C4-2B (cell line): ENCODE results near the gene SMIM14.
"Not testable (repeated sequence)": the region's sequence is repeated elsewhere in the genome, so short reads cannot be mapped to it uniquely, and the experiment has no call there.

Source experiments
- H3K27ac ChIP-seq: fragments of 450-650 bp; 2 replicates; pipeline ENCODE4 v1.5.1; 2017
- CTCF ChIP-seq: fragments of 450-650 bp; conservative IDR thresholded peaks from 2 replicates; pipeline ENCODE4 v1.5.1; 2017; ENCODE audit warnings: mild to moderate bottlenecking
- ZFX ChIP-seq: fragments of 450-650 bp; IDR thresholded peaks from 2 replicates; pipeline ENCODE4 v1.6.1; 2017

SMIM14 gene

GRCh38 chr4:39638354-39639239, at the start of gene SMIM14:
Gene SMIM14 (minus strand): TSS chr4:39638865. CDS start chr4:39605145, 33,720 bp downstream.
- peak within 1 kb of the TSS; percentile 94 for H3K27ac ChIP-seq
- no peak for TF ChIP-seq ZFX
- TF ChIP-seq CTCF = no peak

- no peak overlapping the region for H3K27ac ChIP-seq
- TF ChIP-seq ZFX (no peak), CTCF (no peak)
Measured at GRCh38 chr4:39687014-39687413, 48.3 kb upstream of the SMIM14 start.

GRCh38 chr4:39685990-39686389, 47.3 kb upstream of the SMIM14 start:
- no peak for TF ChIP-seq CTCF
- no peak for TF ChIP-seq ZFX
- H3K27ac ChIP-seq = no peak overlapping the region

- TF ChIP-seq CTCF = no peak
- no peak for TF ChIP-seq ZFX
- H3K27ac ChIP-seq = no peak overlapping the region
Measured at GRCh38 chr4:39682138-39682537, 43.5 kb upstream of the SMIM14 start.

- H3K27ac ChIP-seq = not testable (repeated sequence)
Measured at GRCh38 chr4:39681003-39681402, 42.3 kb upstream of the SMIM14 start.

GRCh38 chr4:39675681-39676080, 37.0 kb upstream of the SMIM14 start:
- H3K27ac ChIP-seq = not testable (repeated sequence)

- H3K27ac ChIP-seq = not testable (repeated sequence)
Measured at GRCh38 chr4:39670296-39670695, 31.6 kb upstream of the SMIM14 start.

GRCh38 chr4:39668887-39669286, 30.2 kb upstream of the SMIM14 start:
- TF ChIP-seq ZFX (no peak), CTCF (no peak)
- no peak overlapping the region for H3K27ac ChIP-seq

GRCh38 chr4:39667706-39668105, 29.0 kb upstream of the SMIM14 start:
- no peak overlapping the region for H3K27ac ChIP-seq
- no peak for TF ChIP-seq CTCF
